Adrenal gland (tissue), 12 donors: Measurements from ENCODE around the gene MGST2. TPM values are rescaled to one million over a fixed set of nuclear protein-coding genes. Genes with fewer than 3 reads are reported as not detected.

ENCODE experiments used
- DNase-seq, 7 donors: peaks; one replicate each; pipeline ENCODE4 v3.0.0-alpha.2; 2019 to 2020
- H3K27ac ChIP-seq, 5 donors: fragments of 200-600 bp; sonication (generic) in 4 of 5; 1 replicate in 3 of 5; 2 replicates in 2 of 5; pipeline versions ENCODE4 v1.5.1 to v1.8.0; 2016 to 2020; ENCODE audit warnings: mild to moderate bottlenecking in 1 of 5
- H3K27me3 ChIP-seq: fragments of 200-600 bp; 2 replicates; pipeline ENCODE4 v1.8.0; 2021
- H3K36me3 ChIP-seq, 2 donors: fragments of 200-600 bp; replicated peaks in 1 of 2; 1 replicate in 1 of 2; 2 replicates in 1 of 2; pipeline versions ENCODE4 v1.5.1 to v1.8.0; 2018 to 2022
- H3K4me1 ChIP-seq, 2 donors: fragments of 200-600 bp; replicated peaks in 1 of 2; 1 replicate in 1 of 2; 2 replicates in 1 of 2; pipeline versions ENCODE4 v1.5.1 to v1.8.0; 2018 to 2021
- H3K4me3 ChIP-seq, 4 donors: fragments of 200-600 bp; sonication (generic) in 3 of 4; one replicate each; pipeline ENCODE4 v1.5.1; 2016 to 2018
- H3K9me3 ChIP-seq, 3 donors: fragments of 200-600 bp; sonication (generic) in 1 of 3; replicated peaks in 1 of 3; 1 replicate in 2 of 3; 2 replicates in 1 of 3; pipeline versions ENCODE4 v1.5.1 to v1.8.0; 2016 to 2021
- CTCF ChIP-seq, 6 experiments: fragments of 450-650 bp in 4 of 6; fragments of 200-600 bp in 2 of 6; sonication (generic) in 1 of 6; IDR thresholded peaks; 1 replicate in 5 of 6; 2 replicates in 1 of 6; pipeline versions ENCODE4 v1.5.1 to v1.8.0; 2016 to 2021; ENCODE audit warnings: antibody characterized with exemption in 6 of 6, mild to moderate bottlenecking in 2 of 6, moderate library complexity in 1 of 6
- POLR2A ChIP-seq, 2 donors: fragments of 450-650 bp; IDR thresholded peaks; one replicate each; pipeline ENCODE4 v1.6.1; 2017; ENCODE audit warnings: antibody characterized with exemption in 2 of 2, mild to moderate bottlenecking in 2 of 2, moderate library complexity in 1 of 2
- WGBS, 4 donors: extraction: QIAGEN DNeasy Blood & Tissue Kit in 2 of 4; methylation state at CpG; one replicate each; pipeline versions ENCODE4 v1.1.5 to v1.1.7; 2013 to 2017; 5-methylcytosine and 5-hydroxymethylcytosine counted together
- intact Hi-C, 2 donors: fragments of 100-400 bp; cut with DNase I; formaldehyde crosslinking; loops; one replicate each; pipeline versions ENCODE4 v1.14.1 to v1.15.0; 2022 to 2023
- polyA plus RNA-seq, 3 donors: library from polyadenylated mRNA; stranded (reverse); fragments of 200-250 nt in 2 of 3; fragments of 350-450 nt in 1 of 3; fragmentation: Illumina TruSeq in 1 of 3; extraction: RNeasy Lipid Tissue Mini Kit (QIAGEN cat#74804) in 1 of 3; gene quantifications; one replicate each; pipeline ENCODE4 v1.2.3, GENCODE V29; 2013 to 2014
- total RNA-seq, 9 donors: library from RNA; depleted of rRNA in 4 of 9; stranded (reverse); fragments of >200 nt in 4 of 9; fragments of 120-200 nt in 1 of 9; fragmentation: NEBNext Ultra II Directional in 1 of 9; extraction: Animal tissue kit (Norgen Biotek cat#: 25700) in 1 of 9; gene quantifications; one replicate each; pipeline versions ENCODE4 v1.1.0 to v1.2.4, GENCODE V29; 2013 to 2023
- donor health status: healthy with polysubstance abuse.
- donor health status: Bipolar disorder and iron deficiency.
- donor health status: DM: yes; HTN: yes; CAD: no.
- donor health status: DM: no; HTN: no; CAD: no.
- donor health status: DM: no; HTN: no; CAD: no.
- donor health status: DM: yes; HTN: yes; CAD: no.

Gene MGST2
- total and polyA plus RNA-seq, 12 donors, result 95.5 to 271 (median 134) TPM

GRCh38 chr4:139725236-139725635 lies 59.6 kb downstream of the MGST2 start:
- no peak for DNase-seq
- H3K27ac ChIP-seq, result no peak overlapping the region
- no peak for TF ChIP-seq POLR2A (IDR thresholded peaks at IDR 0.05)
- TF ChIP-seq CTCF (IDR thresholded peaks at IDR 0.05), result no peak
- no peaks in the 10 kb centered on the region for H3K27me3 ChIP-seq
- H3K9me3 ChIP-seq, result no peaks in the 10 kb centered on the region
- intact Hi-C loops, result no loop called here
- H3K36me3 ChIP-seq, result no peaks in the 10 kb centered on the region
- WGBS, 4 donors, result 86 to 94% (median 90%) methylated on average over 2 of the region's 2 CpGs
- H3K4me1 ChIP-seq, result peaks cover 0 to 9% of the 10 kb centered on the region in 2 donors
- no peak overlapping the region for H3K4me3 ChIP-seq

- Histone ChIP-seq H3K36me3 (no peaks in the 10 kb centered on the region), H3K4me1 (no peaks in the 10 kb centered on the region), H3K27me3 (no peaks in the 10 kb centered on the region), H3K4me3 (no peak overlapping the region), H3K9me3 (no peaks in the 10 kb centered on the region), H3K27ac (no peak overlapping the region)
- WGBS, 4 donors, result 64 to 76% (median 73%) methylated on average over 3 of the region's 3 CpGs
- intact Hi-C loops, result no loop called here
- no peak for DNase-seq
- no peak for TF ChIP-seq CTCF (IDR thresholded peaks at IDR 0.05)
- TF ChIP-seq POLR2A (IDR thresholded peaks at IDR 0.05), result no peak
Observed at GRCh38 chr4:139726615-139727014, 61.0 kb downstream of the MGST2 start.

GRCh38 chr4:139728146-139728545 lies 62.5 kb downstream of the MGST2 start:
- Histone ChIP-seq H3K27me3 (no peaks in the 10 kb centered on the region), H3K9me3 (no peaks in the 10 kb centered on the region), H3K4me1 (no peaks in the 10 kb centered on the region), H3K27ac (no peak overlapping the region), H3K36me3 (no peaks in the 10 kb centered on the region), H3K4me3 (no peak overlapping the region)
- intact Hi-C loops, result no loop called here
- no peak for TF ChIP-seq CTCF (IDR thresholded peaks at IDR 0.05)
- no peak for TF ChIP-seq POLR2A (IDR thresholded peaks at IDR 0.05)
- DNase-seq, result no peak
- WGBS, 4 donors, result 96 to 98% (median 97%) methylated on average over 4 of the region's 4 CpGs

GRCh38 chr4:139728840-139729239 lies 63.2 kb downstream of the MGST2 start:
- no peaks in the 10 kb centered on the region for H3K9me3 ChIP-seq
- no peaks in the 10 kb centered on the region for H3K27me3 ChIP-seq
- no peak overlapping the region for H3K27ac ChIP-seq
- intact Hi-C loops, result no loop called here
- no peaks in the 10 kb centered on the region for H3K36me3 ChIP-seq
- no peak for DNase-seq
- no peak for TF ChIP-seq POLR2A (IDR thresholded peaks at IDR 0.05)
- TF ChIP-seq CTCF (IDR thresholded peaks at IDR 0.05), result no peak
- no peak overlapping the region for H3K4me3 ChIP-seq
- peaks cover 3 to 4% of the 10 kb centered on the region in 2 donors for H3K4me1 ChIP-seq
- 77 to 85% (median 84%) methylated on average over 3 of the region's 3 CpGs for WGBS, 4 donors
